K562 (cell line): ENCODE data around the gene CRAMP1. TPM values are rescaled to one million over a fixed set of nuclear protein-coding genes. Genes with fewer than 3 reads are reported as not detected.

Source experiments
- ARHGAP35 ChIP-seq: fragments of 450-650 bp; IDR thresholded peaks from 2 replicates; pipeline ENCODE4 v1.6.1; 2018; ENCODE audit not compliant: partially characterized antibody
- BDP1 ChIP-seq: IDR thresholded peaks from 3 replicates; pipeline ENCODE4 v1.6.1; 2011; ENCODE audit not compliant: insufficient read length, insufficient read depth
- CHD2 ChIP-seq: IDR thresholded peaks from 2 replicates; pipeline ENCODE4 v1.6.1; 2011; ENCODE audit warnings: low read depth, low read length
- E2F3 ChIP-seq: fragments of 250-450 bp; sonication (Bioruptor Pico); IDR thresholded peaks from 2 replicates; pipeline ENCODE4 v1.4.0; 2020; ENCODE audit warnings: mild to moderate bottlenecking
- ELF4 ChIP-seq: fragments of 450-650 bp; formaldehyde crosslinking; IDR thresholded peaks from 2 replicates; pipeline ENCODE4 v1.4.0; 2022; ENCODE audit warnings: missing genetic modification characterization
- ESRRB ChIP-seq: fragments of 250-450 bp; sonication (Bioruptor Pico); IDR thresholded peaks from 2 replicates; pipeline ENCODE4 v1.5.0; 2020; ENCODE audit warnings: mild to moderate bottlenecking, moderate library complexity, borderline replicate concordance
- FIP1L1 ChIP-seq: fragments of 200-400 bp; formaldehyde crosslinking; IDR thresholded peaks from 2 replicates; pipeline ENCODE4 v1.6.1; 2018; ENCODE audit warnings: mild to moderate bottlenecking, low read depth, low read length; ENCODE audit not compliant: poor library complexity, severe bottlenecking
- MECOM ChIP-seq: fragments of 250-450 bp; sonication (Bioruptor Pico); IDR thresholded peaks from 2 replicates; pipeline ENCODE4 v1.8.0; 2022; ENCODE audit warnings: inconsistent platforms
- MEF2D ChIP-seq: conservative IDR thresholded peaks from 2 replicates; pipeline ENCODE4 v1.6.1; 2016; ENCODE audit warnings: low read depth, missing genetic modification characterization, missing compliant biosample characterization
- NR2F6 ChIP-seq: fragments of 450-650 bp; formaldehyde crosslinking; IDR thresholded peaks from 2 replicates; pipeline ENCODE4 v1.4.0; 2020; ENCODE audit warnings: mild to moderate bottlenecking
- POLR2AphosphoS2 ChIP-seq: IDR thresholded peaks from 2 replicates; pipeline ENCODE4 v1.6.1; 2012; ENCODE audit warnings: low read length, improper control_type of control experiment
- PTTG1 ChIP-seq: fragments of 450-650 bp; IDR thresholded peaks from 2 replicates; pipeline ENCODE4 v1.6.1; 2016; ENCODE audit warnings: low read depth, mild to moderate bottlenecking, missing genetic modification characterization, missing compliant biosample characterization
- RAD21 ChIP-seq, 2 experiments: fragments of 250-450 bp in 1 of 2; fragments of 450-650 bp in 1 of 2; sonication (Bioruptor Pico) in 1 of 2; formaldehyde crosslinking in 1 of 2; IDR thresholded peaks in 1 of 2; conservative IDR thresholded peaks in 1 of 2; 2 replicates each; pipeline versions ENCODE4 v1.4.0 to v1.8.0; 2020 to 2022; ENCODE audit warnings: mild to moderate bottlenecking in 2 of 2, moderate library complexity in 1 of 2
- SIX5 ChIP-seq, 2 experiments: IDR thresholded peaks; 2 replicates each; pipeline ENCODE4 v1.6.1; 2011; ENCODE audit warnings: low read length in 2 of 2, borderline replicate concordance in 1 of 2, low read depth in 1 of 2, mild to moderate bottlenecking in 1 of 2, moderate library complexity in 1 of 2; ENCODE audit not compliant: insufficient read depth in 1 of 2
- TCF7 ChIP-seq: sonication (generic); IDR thresholded peaks from 2 replicates; pipeline ENCODE4 v1.6.1; 2016; ENCODE audit warnings: antibody characterized with exemption, borderline replicate concordance
- TEAD1 ChIP-seq, 2 experiments: fragments of 450-650 bp in 1 of 2; sonication (generic) in 1 of 2; formaldehyde crosslinking; IDR thresholded peaks; 2 replicates each; pipeline versions ENCODE4 v1.4.0 to v1.8.0; 2020 to 2022; ENCODE audit warnings: mild to moderate bottlenecking in 2 of 2, missing genetic modification reagents in 1 of 2
- THRAP3 ChIP-seq: fragments of 450-650 bp; IDR thresholded peaks from 2 replicates; pipeline ENCODE4 v1.6.1; 2016; ENCODE audit warnings: mild to moderate bottlenecking, inconsistent platforms, borderline replicate concordance
- ZC3H4 ChIP-seq: sonication (generic); formaldehyde crosslinking; IDR thresholded peaks from 2 replicates; pipeline ENCODE4 v1.9.0; 2021; ENCODE audit warnings: missing genetic modification reagents, borderline replicate concordance
- ZNF134 ChIP-seq: fragments of 250-450 bp; sonication (Bioruptor Pico); conservative IDR thresholded peaks from 2 replicates; pipeline ENCODE4 v1.4.0; 2020
- ZNF717 ChIP-seq: fragments of 250-450 bp; sonication (Bioruptor Pico); IDR thresholded peaks from 2 replicates; pipeline ENCODE4 v1.5.0; 2021
- polyA plus RNA-seq, 8 experiments: library from polyadenylated mRNA; depleted of rRNA in 4 of 8; stranded (reverse) in 5 of 8; unstranded in 3 of 8; fragments of >200 nt; fragmentation: Nextera tagmentation in 2 of 8; fragmentation: Illumina TruSeq in 1 of 8; extraction: Ambion mirVana in 2 of 8; extraction: Trizol in 1 of 8; gene quantifications; 2 replicates each; pipeline versions ENCODE4 v1.2.1 to v1.2.3, GENCODE V29; 2011 to 2014; ENCODE audit warnings: inconsistent platforms in 1 of 8, missing spikeins in 1 of 8
- total RNA-seq, 7 experiments: library from RNA; depleted of rRNA in 6 of 7; stranded (reverse); fragments of >200 nt in 6 of 7; fragmentation: Illumina TruSeq in 2 of 7; extraction: Trizol in 2 of 7; gene quantifications; 2 replicates each; pipeline versions ENCODE4 v1.2.1 to v1.2.3, GENCODE V29; 2011 to 2021; ENCODE audit warnings: low replicate concordance in 1 of 7
- TF ChIP-seq, protein P1 (sequence below): fragments of 450-650 bp; IDR thresholded peaks from 2 replicates; pipeline ENCODE4 v1.6.1; 2018; ENCODE audit not compliant: partially characterized antibody
- TF ChIP-seq, protein P2 (sequence below): fragments of 450-650 bp; conservative IDR thresholded peaks from 2 replicates; pipeline ENCODE4 v1.6.1; 2016; ENCODE audit warnings: missing genetic modification characterization, low read depth, mild to moderate bottlenecking, control low read depth, missing compliant biosample characterization
- TF ChIP-seq, protein P3 (sequence below): sonication (generic); formaldehyde crosslinking; IDR thresholded peaks from 2 replicates; pipeline ENCODE4 v1.8.0; 2022; ENCODE audit warnings: missing genetic modification reagents, mild to moderate bottlenecking, borderline replicate concordance

CRAMP1 gene
- total and polyA plus RNA-seq, 9 of the 15 experiments (the other 6 are each of a cell fraction or from before 2014, with no cell fraction given) = 0.52 to 20.8 (median 7.5) TPM

DNA sequence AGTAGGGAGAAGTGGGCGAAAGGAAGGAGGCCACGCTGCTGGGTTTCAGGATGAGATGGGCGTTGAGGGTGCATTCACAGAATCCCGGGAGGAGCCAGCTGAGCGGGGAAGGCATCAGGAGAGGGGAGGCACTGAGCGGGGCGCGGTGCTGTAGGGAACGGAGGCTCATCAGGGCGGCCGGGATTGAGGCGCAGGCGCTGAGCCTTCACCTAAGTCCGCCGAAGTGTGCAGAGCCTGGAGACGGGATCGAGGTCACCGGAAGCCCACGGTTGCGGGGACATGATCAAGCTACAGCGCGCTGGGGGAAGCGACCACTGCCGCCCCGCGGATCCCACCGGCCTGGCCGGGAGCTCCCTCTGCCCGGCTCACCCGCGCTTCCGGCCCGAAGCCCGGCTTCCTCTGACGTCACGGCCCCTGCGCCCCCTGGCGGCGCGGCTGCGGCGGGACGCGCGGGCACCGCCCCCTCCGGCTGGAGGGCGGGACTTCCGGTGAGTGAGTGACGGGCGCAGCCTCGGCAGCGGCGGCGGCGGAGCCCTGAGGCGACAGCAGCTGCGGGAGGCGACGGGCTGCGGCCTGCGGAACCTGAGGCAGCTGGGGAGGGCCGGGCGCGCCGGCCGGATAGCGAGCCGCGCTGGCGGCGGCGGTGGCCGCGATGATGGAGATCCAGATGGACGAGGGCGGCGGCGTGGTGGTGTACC, 93.7 kb downstream of the CRAMP1 start, which contains the start of gene MAPK8IP3 (continued):
- TF ChIP-seq E2F3 (CRISPR knock-in tag) (peak; percentile 51), TCF7 (peak; percentile 37; the same call in 1 of the 2 replicates), ZNF717 (no peak), CHD2 (peak; percentile 40; the same call in 1 of the 2 replicates), ARHGAP35 (no peak), MECOM (CRISPR knock-in tag) (no peak), ELF4 (CRISPR knock-in tag) (no peak), ESRRB (CRISPR knock-in tag) (no peak), BDP1 (no peak), ZC3H4 (no peak), RAD21 (CRISPR knock-in tag; conservative IDR thresholded peaks at IDR 0.05 in 1 of 2, IDR thresholded peaks at IDR 0.05 in 1 of 2) (no peak), FIP1L1 (peak; percentile 95), NR2F6 (CRISPR knock-in tag) (no peak), MEF2D (tag) (no peak), ZNF134 (CRISPR knock-in tag) (no peak; the same call in 1 of the 2 replicates), TEAD1 (CRISPR knock-in tag; IDR thresholded peaks at IDR 0.05) (peak in 1 of 2 experiments; percentile 77; a peak in 2 of 4 replicates), PTTG1 (no peak), POLR2AphosphoS2 (no peak), THRAP3 (no peak), SIX5 (IDR thresholded peaks at IDR 0.05; ENCODE audit: borderline replicate concordance in 1 of 2, insufficient read depth in 1 of 2, low read depth in 1 of 2, low read length in 2 of 2) (peak; percentile 22 to 41; a peak in 1 of 4 replicates)
- TF ChIP-seq, protein P1, sequence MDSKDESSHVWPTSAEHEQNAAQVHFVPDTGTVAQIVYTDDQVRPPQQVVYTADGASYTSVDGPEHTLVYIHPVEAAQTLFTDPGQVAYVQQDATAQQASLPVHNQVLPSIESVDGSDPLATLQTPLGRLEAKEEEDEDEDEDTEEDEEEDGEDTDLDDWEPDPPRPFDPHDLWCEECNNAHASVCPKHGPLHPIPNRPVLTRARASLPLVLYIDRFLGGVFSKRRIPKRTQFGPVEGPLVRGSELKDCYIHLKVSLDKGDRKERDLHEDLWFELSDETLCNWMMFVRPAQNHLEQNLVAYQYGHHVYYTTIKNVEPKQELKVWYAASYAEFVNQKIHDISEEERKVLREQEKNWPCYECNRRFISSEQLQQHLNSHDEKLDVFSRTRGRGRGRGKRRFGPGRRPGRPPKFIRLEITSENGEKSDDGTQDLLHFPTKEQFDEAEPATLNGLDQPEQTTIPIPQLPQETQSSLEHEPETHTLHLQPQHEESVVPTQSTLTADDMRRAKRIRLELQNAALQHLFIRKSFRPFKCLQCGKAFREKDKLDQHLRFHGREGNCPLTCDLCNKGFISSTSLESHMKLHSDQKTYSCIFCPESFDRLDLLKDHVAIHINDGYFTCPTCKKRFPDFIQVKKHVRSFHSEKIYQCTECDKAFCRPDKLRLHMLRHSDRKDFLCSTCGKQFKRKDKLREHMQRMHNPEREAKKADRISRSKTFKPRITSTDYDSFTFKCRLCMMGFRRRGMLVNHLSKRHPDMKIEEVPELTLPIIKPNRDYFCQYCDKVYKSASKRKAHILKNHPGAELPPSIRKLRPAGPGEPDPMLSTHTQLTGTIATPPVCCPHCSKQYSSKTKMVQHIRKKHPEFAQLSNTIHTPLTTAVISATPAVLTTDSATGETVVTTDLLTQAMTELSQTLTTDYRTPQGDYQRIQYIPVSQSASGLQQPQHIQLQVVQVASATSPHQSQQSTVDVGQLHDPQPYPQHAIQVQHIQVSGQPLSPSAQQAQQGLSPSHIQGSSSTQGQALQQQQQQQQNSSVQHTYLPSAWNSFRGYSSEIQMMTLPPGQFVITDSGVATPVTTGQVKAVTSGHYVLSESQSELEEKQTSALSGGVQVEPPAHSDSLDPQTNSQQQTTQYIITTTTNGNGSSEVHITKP = no peak
- TF ChIP-seq, protein P2, sequence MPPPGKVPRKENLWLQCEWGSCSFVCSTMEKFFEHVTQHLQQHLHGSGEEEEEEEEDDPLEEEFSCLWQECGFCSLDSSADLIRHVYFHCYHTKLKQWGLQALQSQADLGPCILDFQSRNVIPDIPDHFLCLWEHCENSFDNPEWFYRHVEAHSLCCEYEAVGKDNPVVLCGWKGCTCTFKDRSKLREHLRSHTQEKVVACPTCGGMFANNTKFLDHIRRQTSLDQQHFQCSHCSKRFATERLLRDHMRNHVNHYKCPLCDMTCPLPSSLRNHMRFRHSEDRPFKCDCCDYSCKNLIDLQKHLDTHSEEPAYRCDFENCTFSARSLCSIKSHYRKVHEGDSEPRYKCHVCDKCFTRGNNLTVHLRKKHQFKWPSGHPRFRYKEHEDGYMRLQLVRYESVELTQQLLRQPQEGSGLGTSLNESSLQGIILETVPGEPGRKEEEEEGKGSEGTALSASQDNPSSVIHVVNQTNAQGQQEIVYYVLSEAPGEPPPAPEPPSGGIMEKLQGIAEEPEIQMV = no peak
- TF ChIP-seq, protein P3, sequence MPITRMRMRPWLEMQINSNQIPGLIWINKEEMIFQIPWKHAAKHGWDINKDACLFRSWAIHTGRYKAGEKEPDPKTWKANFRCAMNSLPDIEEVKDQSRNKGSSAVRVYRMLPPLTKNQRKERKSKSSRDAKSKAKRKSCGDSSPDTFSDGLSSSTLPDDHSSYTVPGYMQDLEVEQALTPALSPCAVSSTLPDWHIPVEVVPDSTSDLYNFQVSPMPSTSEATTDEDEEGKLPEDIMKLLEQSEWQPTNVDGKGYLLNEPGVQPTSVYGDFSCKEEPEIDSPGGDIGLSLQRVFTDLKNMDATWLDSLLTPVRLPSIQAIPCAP (CRISPR knock-in tag) = no peak
